ENCODE measurements around the gene PCDHGA5.
"Not testable (repeated sequence)": the region's sequence is repeated elsewhere in the genome, so short reads cannot be mapped to it uniquely, and the experiment has no call there.

Gene PCDHGA5

DNA sequence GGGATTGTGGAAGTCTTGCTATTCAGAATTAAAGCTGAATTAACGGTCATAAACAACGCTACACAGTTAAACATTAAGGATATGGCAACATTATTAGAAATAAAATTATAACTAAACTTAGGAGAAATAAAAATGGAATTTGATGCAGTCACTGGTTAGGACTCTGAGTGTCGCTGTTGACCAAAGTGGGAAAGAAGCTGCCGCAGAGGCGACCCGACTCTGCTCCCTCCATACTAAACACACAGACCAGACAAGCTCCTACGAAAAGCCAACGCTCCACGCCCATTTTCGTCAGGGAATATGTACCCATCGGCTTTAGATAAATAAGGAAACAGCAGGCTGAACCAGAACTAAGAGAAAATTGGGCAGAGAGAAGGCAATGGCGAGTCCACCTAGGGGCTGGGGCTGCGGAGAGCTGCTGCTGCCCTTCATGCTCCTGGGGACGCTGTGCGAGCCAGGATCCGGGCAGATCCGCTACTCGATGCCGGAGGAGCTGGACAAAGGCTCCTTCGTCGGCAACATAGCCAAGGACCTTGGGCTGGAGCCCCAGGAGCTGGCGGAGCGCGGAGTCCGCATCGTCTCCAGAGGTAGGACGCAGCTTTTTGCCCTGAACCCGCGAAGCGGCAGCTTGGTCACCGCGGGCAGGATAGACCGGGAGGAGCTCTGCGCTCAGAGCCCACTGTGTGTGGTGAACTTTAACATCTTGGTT, at the start of gene PCDHGA5:
PCDHGA5 (plus strand) TSS at position 211 of the 709 bp plus-strand sequence; CDS start at position 380, 169 bp downstream.
- Histone ChIP-seq H3K9me3 (peaks cover 51% of the 10 kb centered on the region), H3K4me1 (ENCODE audit: control insufficient read depth in 1 of 2, insufficient read depth in 1 of 2, low read depth in 1 of 2, low read length in 1 of 2) (no peaks in the 10 kb centered on the region), H3K27ac (no peak within 1 kb of the TSS), H3K36me3 (no peaks in the 10 kb centered on the region), H3K27me3 (peaks cover 100% of the 10 kb centered on the region), H3K4me3 (ENCODE audit: low read depth in 1 of 2, low read length in 1 of 2) (no peak within 1 kb of the TSS)
- TF ChIP-seq, protein P1, sequence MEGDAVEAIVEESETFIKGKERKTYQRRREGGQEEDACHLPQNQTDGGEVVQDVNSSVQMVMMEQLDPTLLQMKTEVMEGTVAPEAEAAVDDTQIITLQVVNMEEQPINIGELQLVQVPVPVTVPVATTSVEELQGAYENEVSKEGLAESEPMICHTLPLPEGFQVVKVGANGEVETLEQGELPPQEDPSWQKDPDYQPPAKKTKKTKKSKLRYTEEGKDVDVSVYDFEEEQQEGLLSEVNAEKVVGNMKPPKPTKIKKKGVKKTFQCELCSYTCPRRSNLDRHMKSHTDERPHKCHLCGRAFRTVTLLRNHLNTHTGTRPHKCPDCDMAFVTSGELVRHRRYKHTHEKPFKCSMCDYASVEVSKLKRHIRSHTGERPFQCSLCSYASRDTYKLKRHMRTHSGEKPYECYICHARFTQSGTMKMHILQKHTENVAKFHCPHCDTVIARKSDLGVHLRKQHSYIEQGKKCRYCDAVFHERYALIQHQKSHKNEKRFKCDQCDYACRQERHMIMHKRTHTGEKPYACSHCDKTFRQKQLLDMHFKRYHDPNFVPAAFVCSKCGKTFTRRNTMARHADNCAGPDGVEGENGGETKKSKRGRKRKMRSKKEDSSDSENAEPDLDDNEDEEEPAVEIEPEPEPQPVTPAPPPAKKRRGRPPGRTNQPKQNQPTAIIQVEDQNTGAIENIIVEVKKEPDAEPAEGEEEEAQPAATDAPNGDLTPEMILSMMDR (IDR thresholded peaks at IDR 0.05): no peak

DNA sequence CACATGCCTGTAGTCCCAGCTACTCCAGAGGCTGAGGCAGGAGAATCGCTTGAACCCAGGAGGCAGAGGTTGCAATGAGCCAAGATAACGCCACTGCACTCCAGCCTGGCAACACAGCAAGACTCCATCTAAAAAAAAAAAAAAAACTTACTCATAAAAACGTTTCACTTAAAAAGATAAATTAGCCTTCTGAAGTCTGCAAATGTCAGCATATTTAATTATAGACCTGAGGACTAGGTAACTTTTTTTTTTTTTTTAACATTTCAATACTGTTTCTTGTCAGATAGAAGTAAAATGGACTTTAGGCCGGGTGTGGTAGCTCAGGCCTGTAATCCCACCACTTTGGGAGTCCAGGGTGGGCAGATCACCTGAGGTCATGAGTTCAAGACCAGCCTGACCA, 47.0 kb upstream of the PCDHGA5 start:
- Histone ChIP-seq H3K9me3 (peaks cover 38% of the 10 kb centered on the region), H3K4me1 (ENCODE audit: control insufficient read depth in 1 of 2, insufficient read depth in 1 of 2, low read depth in 1 of 2, low read length in 1 of 2) (peaks cover 12 to 15% of the 10 kb centered on the region in 2 experiments)
- H3K27me3 ChIP-seq; H3K27ac ChIP-seq; H3K4me3 ChIP-seq (ENCODE audit: low read depth in 1 of 2, low read length in 1 of 2); H3K36me3 ChIP-seq: not testable (repeated sequence)

DNA sequence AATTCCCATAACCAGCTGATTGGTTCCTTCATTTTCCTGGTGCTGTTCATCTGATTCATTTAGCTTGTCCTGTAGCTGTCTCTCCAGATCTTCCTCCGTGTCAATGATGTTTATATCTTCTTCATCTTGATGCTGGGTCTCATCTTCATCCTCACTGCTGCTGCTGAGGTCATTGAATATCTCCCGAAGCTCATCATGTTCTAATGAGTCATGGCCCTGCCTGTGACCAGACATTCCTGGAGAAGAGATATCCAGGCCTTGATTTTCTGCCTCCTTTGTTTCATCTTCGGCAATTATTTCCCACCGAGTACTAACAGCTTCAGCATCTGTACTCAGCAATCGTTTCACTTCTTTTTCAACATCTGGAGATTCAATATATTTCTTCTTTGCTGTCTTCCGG, 44.8 kb upstream of the PCDHGA5 start:
- Histone ChIP-seq H3K4me3 (ENCODE audit: low read depth in 1 of 2, low read length in 1 of 2) (peak overlapping the region; percentile 81), H3K27ac (no peak overlapping the region), H3K9me3 (peaks cover 38% of the 10 kb centered on the region), H3K36me3 (no peaks in the 10 kb centered on the region), H3K4me1 (ENCODE audit: control insufficient read depth in 1 of 2, insufficient read depth in 1 of 2, low read depth in 1 of 2, low read length in 1 of 2) (peaks cover 12 to 15% of the 10 kb centered on the region in 2 experiments), H3K27me3 (peaks cover 4% of the 10 kb centered on the region)
- TF ChIP-seq, protein P1 (IDR thresholded peaks at IDR 0.05): no peak

DNA sequence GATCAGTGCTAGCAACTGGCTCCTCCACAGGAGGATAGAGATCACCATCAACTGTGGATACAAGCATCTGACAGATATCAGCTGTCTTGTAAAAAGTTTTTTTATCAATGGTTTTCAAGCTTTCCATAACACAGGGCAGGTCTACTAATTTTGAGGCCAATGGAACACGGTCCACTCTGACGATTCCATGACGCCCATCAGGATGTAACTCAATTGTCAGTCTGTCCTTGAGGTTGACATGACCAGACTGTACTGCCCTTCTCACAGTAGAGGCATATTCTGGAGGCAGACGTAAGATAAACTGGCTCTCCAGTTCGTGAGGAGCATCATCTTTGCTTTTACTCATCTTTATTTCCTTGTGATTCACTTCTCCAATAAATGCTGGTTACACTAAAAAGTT, 44.3 kb upstream of the PCDHGA5 start:
- Histone ChIP-seq H3K4me1 (ENCODE audit: control insufficient read depth in 1 of 2, insufficient read depth in 1 of 2, low read depth in 1 of 2, low read length in 1 of 2) (peaks cover 12 to 15% of the 10 kb centered on the region in 2 experiments), H3K36me3 (no peaks in the 10 kb centered on the region), H3K4me3 (ENCODE audit: low read depth in 1 of 2, low read length in 1 of 2) (peak overlapping the region; percentile 81), H3K27me3 (peaks cover 8% of the 10 kb centered on the region), H3K27ac (peak overlapping the region; percentile 95), H3K9me3 (peaks cover 38% of the 10 kb centered on the region)
- TF ChIP-seq, protein P1 (IDR thresholded peaks at IDR 0.05): no peak

DNA sequence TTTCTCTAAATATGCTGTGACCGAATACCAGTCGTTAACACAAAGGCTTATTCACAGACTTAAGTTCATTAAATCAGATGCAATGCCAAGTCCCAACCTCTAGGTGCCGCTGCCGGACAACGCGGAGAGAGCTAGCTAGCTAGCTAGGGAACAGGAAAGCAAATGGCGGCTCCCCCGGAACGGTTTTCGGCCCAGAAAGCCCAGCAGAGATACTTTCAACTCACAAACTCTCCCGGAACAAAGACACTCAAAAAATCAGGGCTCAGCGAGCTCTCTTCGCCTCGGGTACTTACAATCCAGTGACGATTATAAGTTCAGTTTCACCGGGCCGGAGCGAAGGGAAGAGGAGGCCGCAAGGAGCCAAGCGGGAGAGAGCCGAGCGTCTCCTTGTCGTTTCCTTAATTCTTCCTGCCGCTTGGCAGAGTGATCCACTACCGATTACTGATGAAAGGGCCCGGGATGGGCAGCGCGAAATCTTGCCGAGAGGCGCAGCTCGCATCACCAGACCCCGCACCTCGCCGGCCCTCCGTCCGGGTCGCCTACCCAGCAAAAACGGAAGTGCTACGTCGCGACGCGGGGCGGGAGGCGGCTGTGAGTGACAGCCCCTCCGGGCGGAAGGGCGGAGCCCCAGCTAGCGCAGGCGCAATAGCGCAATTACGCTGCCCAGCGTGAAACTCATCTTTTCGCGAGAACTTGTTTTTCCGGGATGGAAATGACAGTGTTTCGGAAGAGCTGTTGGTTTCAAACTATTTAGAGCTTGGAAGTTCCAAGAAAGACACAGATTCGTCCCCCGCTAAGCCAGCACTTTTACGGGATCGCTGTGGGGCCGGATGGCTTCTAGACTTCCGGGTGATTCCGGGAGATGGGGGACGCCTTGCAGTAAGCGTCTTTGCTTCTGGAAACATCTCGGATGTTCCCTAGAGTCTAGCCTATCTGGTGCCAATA, 43.5 kb upstream of the PCDHGA5 start, which contains the start of gene TAF7:
TAF7 (minus strand) TSS at position 560 of the 945 bp plus-strand sequence. CDS start 740 bp downstream, outside the sequence.
- Histone ChIP-seq H3K27me3 (peaks cover 16% of the 10 kb centered on the region), H3K9me3 (peaks cover 33% of the 10 kb centered on the region), H3K36me3 (no peaks in the 10 kb centered on the region), H3K27ac (peak within 1 kb of the TSS; percentile 95), H3K4me1 (ENCODE audit: control insufficient read depth in 1 of 2, insufficient read depth in 1 of 2, low read depth in 1 of 2, low read length in 1 of 2) (peaks cover 12 to 15% of the 10 kb centered on the region in 2 experiments), H3K4me3 (ENCODE audit: low read depth in 1 of 2, low read length in 1 of 2) (peak within 1 kb of the TSS; percentile 81)
- TF ChIP-seq, protein P1 (IDR thresholded peaks at IDR 0.05): peak; percentile 91

Measured in neutrophil (primary cell).